SU-DHL-6 (cell line): Measurements from ENCODE around the gene FAM184A.

ENCODE experiments used
- H2AFZ ChIP-seq: fragments of 200-600 bp; sonication (generic); 2 replicates; pipeline ENCODE4 v1.6.1; 2014; ENCODE audit warnings: low read depth, mild to moderate bottlenecking, moderate library complexity, mixed read lengths, antibody characterized with exemption, low read length; ENCODE audit not compliant: severe bottlenecking
- H3F3A ChIP-seq: fragments of 200-600 bp; shearing (Covaris generic); 2 replicates; pipeline ENCODE4 v1.6.0; 2016; ENCODE audit warnings: antibody characterized with exemption, mild to moderate bottlenecking; ENCODE audit not compliant: insufficient read depth
- H3K27ac ChIP-seq: fragments of 200-600 bp; sonication (generic); 2 replicates; pipeline ENCODE4 v1.5.1; 2016; ENCODE audit warnings: low read depth, mild to moderate bottlenecking, low read length, moderate library complexity, mixed read lengths
- H3K27me3 ChIP-seq: fragments of 200-600 bp; sonication (generic), shearing (Covaris generic); 2 replicates; pipeline ENCODE4 v1.6.0; 2014; ENCODE audit warnings: mild to moderate bottlenecking, low read length
- H3K36me3 ChIP-seq: fragments of 200-600 bp; sonication (generic); 2 replicates; pipeline ENCODE4 v1.6.1; 2014; ENCODE audit warnings: mild to moderate bottlenecking, low read length, mixed read lengths
- H3K4me2 ChIP-seq: fragments of 300-600, 200-600 bp; shearing (Covaris generic), sonication (generic); 2 replicates; pipeline ENCODE4 v1.6.0; 2014; ENCODE audit warnings: low read length, low read depth, mild to moderate bottlenecking; ENCODE audit not compliant: poor library complexity, severe bottlenecking
- H3K4me3 ChIP-seq: fragments of 200-600 bp; sonication (generic); 2 replicates; pipeline ENCODE4 v1.5.1; 2014; ENCODE audit warnings: antibody characterized with exemption, low read length, mild to moderate bottlenecking, mixed read lengths; ENCODE audit not compliant: insufficient read depth, poor library complexity, severe bottlenecking
- H3K79me2 ChIP-seq: fragments of 200-600 bp; sonication (generic); 2 replicates; pipeline ENCODE4 v1.6.1; 2014; ENCODE audit warnings: mild to moderate bottlenecking, low read length, moderate library complexity; ENCODE audit not compliant: insufficient read depth
- H3K9ac ChIP-seq: fragments of 200-600 bp; sonication (generic); 2 replicates; pipeline ENCODE4 v1.7.0; 2014; ENCODE audit warnings: mild to moderate bottlenecking, low read length
- H3K9me2 ChIP-seq: fragments of 200-600 bp; sonication (generic); replicated peaks from 2 replicates; pipeline ENCODE4 v1.6.1; 2014; ENCODE audit warnings: low read length; ENCODE audit not compliant: insufficient read depth
- H3K9me3 ChIP-seq: fragments of 200-600 bp; sonication (generic); 2 replicates; pipeline ENCODE4 v1.6.1; 2014; ENCODE audit warnings: low read length, mixed read lengths; ENCODE audit not compliant: insufficient read depth
- H4K20me1 ChIP-seq: fragments of 200-600 bp; sonication (generic); 2 replicates; pipeline ENCODE4 v1.6.1; 2014; ENCODE audit warnings: low read depth, mild to moderate bottlenecking, antibody characterized with exemption, low read length, moderate library complexity, mixed read lengths
- EZH2phosphoT487 ChIP-seq: fragments of 200-600 bp; sonication (generic), shearing (Covaris generic); conservative IDR thresholded peaks from 2 replicates; pipeline ENCODE4 v1.6.1; 2018; ENCODE audit warnings: mild to moderate bottlenecking, antibody characterized with exemption, low read length, moderate library complexity, mixed read lengths
- TF ChIP-seq, protein P1 (sequence below): fragments of 200-600 bp; sonication (generic); IDR thresholded peaks from one replicate; pipeline ENCODE4 v1.5.1; 2017; ENCODE audit warnings: antibody characterized with exemption, mild to moderate bottlenecking, low read length, moderate library complexity; ENCODE audit not compliant: insufficient read depth, poor library complexity, severe bottlenecking

FAM184A gene

DNA sequence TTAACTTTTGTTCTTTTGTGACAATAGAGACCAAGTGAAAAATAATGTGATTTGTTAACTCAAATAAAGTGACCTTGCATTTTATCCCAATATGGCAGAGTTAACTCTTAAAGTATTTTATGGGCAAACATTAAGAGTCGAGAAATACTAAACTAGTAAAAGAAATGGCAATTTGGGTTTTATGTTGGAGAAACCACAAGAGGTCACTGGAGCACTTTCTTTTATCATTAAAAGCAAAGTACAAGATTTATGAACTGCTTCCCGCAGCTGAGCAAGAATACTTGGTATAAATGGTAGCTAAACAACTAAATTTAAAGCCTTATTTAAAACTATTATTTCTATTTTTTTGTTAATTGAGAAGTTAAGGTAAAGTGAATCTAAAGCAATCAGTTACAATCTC, 110.0 kb downstream of the FAM184A start:
- H3K27me3 ChIP-seq, result no peaks in the 10 kb centered on the region
- H3K9me2 ChIP-seq, result no peaks in the 10 kb centered on the region
- no peak overlapping the region for H3K4me2 ChIP-seq
- H3K27ac ChIP-seq, result no peak overlapping the region
- H3F3A ChIP-seq, result no peaks in the 10 kb centered on the region
- no peak overlapping the region for H3K9ac ChIP-seq
- no peaks in the 10 kb centered on the region for H3K79me2 ChIP-seq
- H3K9me3 ChIP-seq, result no peaks in the 10 kb centered on the region
- no peak overlapping the region for H2AFZ ChIP-seq
- no peaks in the 10 kb centered on the region for H4K20me1 ChIP-seq
- H3K4me3 ChIP-seq, result no peak overlapping the region
- TF ChIP-seq, protein P1, sequence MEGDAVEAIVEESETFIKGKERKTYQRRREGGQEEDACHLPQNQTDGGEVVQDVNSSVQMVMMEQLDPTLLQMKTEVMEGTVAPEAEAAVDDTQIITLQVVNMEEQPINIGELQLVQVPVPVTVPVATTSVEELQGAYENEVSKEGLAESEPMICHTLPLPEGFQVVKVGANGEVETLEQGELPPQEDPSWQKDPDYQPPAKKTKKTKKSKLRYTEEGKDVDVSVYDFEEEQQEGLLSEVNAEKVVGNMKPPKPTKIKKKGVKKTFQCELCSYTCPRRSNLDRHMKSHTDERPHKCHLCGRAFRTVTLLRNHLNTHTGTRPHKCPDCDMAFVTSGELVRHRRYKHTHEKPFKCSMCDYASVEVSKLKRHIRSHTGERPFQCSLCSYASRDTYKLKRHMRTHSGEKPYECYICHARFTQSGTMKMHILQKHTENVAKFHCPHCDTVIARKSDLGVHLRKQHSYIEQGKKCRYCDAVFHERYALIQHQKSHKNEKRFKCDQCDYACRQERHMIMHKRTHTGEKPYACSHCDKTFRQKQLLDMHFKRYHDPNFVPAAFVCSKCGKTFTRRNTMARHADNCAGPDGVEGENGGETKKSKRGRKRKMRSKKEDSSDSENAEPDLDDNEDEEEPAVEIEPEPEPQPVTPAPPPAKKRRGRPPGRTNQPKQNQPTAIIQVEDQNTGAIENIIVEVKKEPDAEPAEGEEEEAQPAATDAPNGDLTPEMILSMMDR, result no peak
- no peak for TF ChIP-seq EZH2phosphoT487
- no peaks in the 10 kb centered on the region for H3K36me3 ChIP-seq

- no peaks in the 10 kb centered on the region for H3K79me2 ChIP-seq
- H3K4me2 ChIP-seq, result no peak overlapping the region
- H4K20me1 ChIP-seq, result no peaks in the 10 kb centered on the region
Observed at GRCh38 chr6:118967239-118967638, 111.2 kb downstream of the FAM184A start.

DNA sequence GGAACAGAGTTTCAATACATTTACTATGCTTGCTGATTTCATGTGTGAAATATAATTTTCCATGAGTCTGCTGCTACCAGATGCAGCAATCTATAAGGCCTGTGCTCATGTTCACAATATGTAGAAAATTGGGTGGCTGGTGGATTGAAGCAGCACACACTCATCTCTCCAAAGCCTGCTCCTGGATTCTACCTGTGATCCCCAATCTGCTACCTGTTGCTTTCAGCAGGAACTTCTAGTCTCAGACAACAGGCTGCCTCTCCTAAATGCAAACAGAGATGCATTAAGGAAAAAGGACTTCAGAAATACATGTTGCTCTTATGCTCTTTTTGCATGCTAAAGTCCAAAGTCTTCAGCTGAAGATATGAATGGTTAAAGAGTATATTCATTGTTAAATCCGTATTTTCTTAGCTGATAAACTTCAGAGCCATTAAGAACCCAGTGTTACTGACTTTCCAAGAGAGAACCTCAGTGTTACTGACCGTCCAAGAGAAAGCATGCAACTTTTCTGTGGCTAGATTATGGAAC, 112.6 kb downstream of the FAM184A start:
- Histone ChIP-seq H3K9me3 (no peaks in the 10 kb centered on the region), H4K20me1 (no peaks in the 10 kb centered on the region), H3K9ac (no peak overlapping the region), H2AFZ (no peak overlapping the region), H3K4me2 (no peak overlapping the region), H3K27me3 (no peaks in the 10 kb centered on the region), H3K79me2 (no peaks in the 10 kb centered on the region), H3K36me3 (no peaks in the 10 kb centered on the region), H3K4me3 (no peak overlapping the region), H3K9me2 (no peaks in the 10 kb centered on the region), H3F3A (no peaks in the 10 kb centered on the region), H3K27ac (no peak overlapping the region)
- TF ChIP-seq, protein P1, result no peak
- TF ChIP-seq EZH2phosphoT487, result no peak

More at GRCh38 chr6:118967239-118967638, 111.2 kb downstream of the FAM184A start:
- H3K4me3 ChIP-seq, result no peak overlapping the region
- no peaks in the 10 kb centered on the region for H3K9me2 ChIP-seq
- TF ChIP-seq EZH2phosphoT487, result no peak
- TF ChIP-seq, protein P1, result no peak
- H3K36me3 ChIP-seq, result no peaks in the 10 kb centered on the region
- H3K9ac ChIP-seq, result no peak overlapping the region
- H3K27ac ChIP-seq, result no peak overlapping the region
- no peaks in the 10 kb centered on the region for H3F3A ChIP-seq
- no peak overlapping the region for H2AFZ ChIP-seq
- H3K27me3 ChIP-seq, result no peaks in the 10 kb centered on the region
- no peaks in the 10 kb centered on the region for H3K9me3 ChIP-seq

GRCh38 chr6:118965371-118965770, 113.1 kb downstream of the FAM184A start:
- H3K27ac ChIP-seq, result no peak overlapping the region
- H3K79me2 ChIP-seq, result no peaks in the 10 kb centered on the region
- H3K4me3 ChIP-seq, result no peak overlapping the region
- no peak overlapping the region for H3K4me2 ChIP-seq
- no peaks in the 10 kb centered on the region for H3K9me3 ChIP-seq
- no peak overlapping the region for H3K9ac ChIP-seq
- no peaks in the 10 kb centered on the region for H3F3A ChIP-seq
- no peaks in the 10 kb centered on the region for H3K9me2 ChIP-seq
- H2AFZ ChIP-seq, result no peak overlapping the region
- H3K36me3 ChIP-seq, result no peaks in the 10 kb centered on the region
- H4K20me1 ChIP-seq, result no peaks in the 10 kb centered on the region
- TF ChIP-seq EZH2phosphoT487, result no peak
- no peaks in the 10 kb centered on the region for H3K27me3 ChIP-seq
